HFFc6 (cell line): ENCODE measurements around the gene EIPR1. TPM values are rescaled to one million over a fixed set of nuclear protein-coding genes. Genes with fewer than 3 reads are reported as not detected.

Source experiments
- DNase-seq: peaks from one replicate; pipeline ENCODE4 v3.0.0-alpha.2; 2018
- H3K27ac Mint-ChIP-seq: 2 replicates; pipeline ENCODE4 v1.8.0; 2020; ENCODE audit warnings: mild to moderate bottlenecking, mixed read lengths
- H3K27me3 Mint-ChIP-seq: 2 replicates; pipeline ENCODE4 v1.8.0; 2021; ENCODE audit warnings: mild to moderate bottlenecking, moderate library complexity, mixed read lengths; ENCODE audit not compliant: insufficient read depth
- H3K36me3 Mint-ChIP-seq: 2 replicates; pipeline ENCODE4 v1.8.0; 2021; ENCODE audit warnings: low read depth, mixed read lengths
- H3K4me1 Mint-ChIP-seq: 2 replicates; pipeline ENCODE4 v1.8.0; 2020; ENCODE audit warnings: low read depth, mixed read lengths
- H3K4me3 Mint-ChIP-seq: 2 replicates; pipeline ENCODE4 v1.8.0; 2020; ENCODE audit warnings: mild to moderate bottlenecking, moderate library complexity, mixed read lengths
- H3K9me3 Mint-ChIP-seq: 2 replicates; pipeline ENCODE4 v1.8.0; 2020; ENCODE audit warnings: mild to moderate bottlenecking, mixed read lengths
- total RNA-seq, 6 experiments: library from RNA; stranded (reverse); fragmentation: NEBNext Ultra II Directional; extraction: Animal tissue kit (Norgen Biotek cat#: 25700); gene quantifications; 2 replicates in 1 of 6; 3 replicates in 5 of 6; pipeline ENCODE4 v1.2.3, GENCODE V29; 2021
- TF ChIP-seq, protein P1 (sequence below): fragments of 200-600 bp; sonication (generic); IDR thresholded peaks from 2 replicates; pipeline ENCODE4 v1.5.0; 2021; ENCODE audit warnings: antibody characterized with exemption, mild to moderate bottlenecking

The EIPR1 gene
- total RNA-seq, 6 experiments from 2014 or later = 26.6 to 30.9 (median 28.8) TPM

DNA sequence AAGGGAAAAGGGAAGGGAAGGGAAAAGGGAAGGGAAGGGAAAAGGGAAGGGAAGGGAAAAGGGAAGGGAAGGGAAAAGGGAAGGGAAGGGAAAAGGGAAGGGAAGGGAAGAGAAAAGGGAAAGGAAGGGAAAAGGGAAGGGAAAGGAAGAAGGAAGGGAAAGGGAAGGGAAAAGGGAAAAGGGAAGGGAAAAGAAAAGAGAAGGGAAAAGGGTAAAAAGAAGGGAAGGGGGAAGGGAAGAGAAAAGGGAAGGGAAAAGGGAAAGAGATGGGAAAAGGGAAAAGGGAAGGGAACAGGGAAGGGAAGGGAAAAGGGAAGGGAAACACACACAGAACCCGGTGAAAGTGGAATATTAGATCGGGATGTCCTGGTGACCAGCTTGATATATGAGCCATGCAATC lies 40.8 kb downstream of the EIPR1 start:
- Mint-ChIP-seq H3K4me3 (no peak overlapping the region), H3K27ac (no peak overlapping the region), H3K9me3 (no peaks in the 10 kb centered on the region), H3K36me3 (no peaks in the 10 kb centered on the region; the same call in 1 of the 2 replicates), H3K4me1 (no peaks in the 10 kb centered on the region), H3K27me3 (peaks cover 2% of the 10 kb centered on the region; the same call in 1 of the 2 replicates)
- no peak for DNase-seq
- TF ChIP-seq, protein P1, sequence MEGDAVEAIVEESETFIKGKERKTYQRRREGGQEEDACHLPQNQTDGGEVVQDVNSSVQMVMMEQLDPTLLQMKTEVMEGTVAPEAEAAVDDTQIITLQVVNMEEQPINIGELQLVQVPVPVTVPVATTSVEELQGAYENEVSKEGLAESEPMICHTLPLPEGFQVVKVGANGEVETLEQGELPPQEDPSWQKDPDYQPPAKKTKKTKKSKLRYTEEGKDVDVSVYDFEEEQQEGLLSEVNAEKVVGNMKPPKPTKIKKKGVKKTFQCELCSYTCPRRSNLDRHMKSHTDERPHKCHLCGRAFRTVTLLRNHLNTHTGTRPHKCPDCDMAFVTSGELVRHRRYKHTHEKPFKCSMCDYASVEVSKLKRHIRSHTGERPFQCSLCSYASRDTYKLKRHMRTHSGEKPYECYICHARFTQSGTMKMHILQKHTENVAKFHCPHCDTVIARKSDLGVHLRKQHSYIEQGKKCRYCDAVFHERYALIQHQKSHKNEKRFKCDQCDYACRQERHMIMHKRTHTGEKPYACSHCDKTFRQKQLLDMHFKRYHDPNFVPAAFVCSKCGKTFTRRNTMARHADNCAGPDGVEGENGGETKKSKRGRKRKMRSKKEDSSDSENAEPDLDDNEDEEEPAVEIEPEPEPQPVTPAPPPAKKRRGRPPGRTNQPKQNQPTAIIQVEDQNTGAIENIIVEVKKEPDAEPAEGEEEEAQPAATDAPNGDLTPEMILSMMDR = no peak

DNA sequence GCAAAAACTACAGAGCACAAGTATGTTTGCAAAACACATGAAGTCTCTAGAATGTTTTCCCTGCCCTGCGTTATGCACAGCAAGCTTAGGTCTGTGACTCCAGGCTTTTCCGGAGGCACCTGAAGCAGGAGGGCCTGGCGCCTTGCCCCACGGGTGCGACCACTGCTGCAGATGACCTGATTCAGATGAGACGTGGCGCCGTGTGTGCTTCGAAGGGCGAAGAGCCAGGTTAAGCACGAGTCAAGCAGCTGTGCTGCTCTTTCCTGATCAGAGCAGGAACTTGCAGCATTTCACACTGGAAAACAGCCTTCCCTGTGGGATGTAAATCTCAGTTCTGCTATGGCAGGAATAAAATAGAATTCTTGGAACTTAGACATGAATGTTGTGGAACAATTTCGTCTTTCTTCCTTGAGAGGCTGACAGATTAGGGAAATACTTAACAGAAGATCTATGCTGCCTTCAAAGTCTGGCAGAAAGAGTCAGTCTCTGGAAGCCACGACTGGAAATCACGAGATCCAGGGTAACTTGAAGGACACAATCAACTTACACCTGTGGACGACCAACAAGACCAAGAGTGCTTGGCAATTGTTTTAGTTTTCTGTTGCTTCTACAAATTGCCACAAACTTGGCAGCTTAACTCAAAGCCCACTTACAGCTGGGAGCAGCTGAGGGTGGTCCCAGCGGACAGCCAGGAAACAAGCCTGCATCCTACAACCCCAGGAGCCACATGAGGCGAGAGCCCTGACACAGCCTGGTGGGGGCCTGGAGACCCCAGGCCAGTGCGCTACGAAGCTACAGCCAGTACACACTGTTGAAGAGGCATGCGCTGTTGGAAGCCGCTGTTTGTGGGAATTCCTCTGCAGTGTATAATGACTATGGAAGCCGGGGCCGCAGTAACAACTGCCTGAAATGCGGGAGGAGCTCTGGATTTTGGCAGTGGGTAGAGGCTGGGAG lies 42.9 kb downstream of the EIPR1 start:
- no peaks in the 10 kb centered on the region for H3K4me1 Mint-ChIP-seq
- no peaks in the 10 kb centered on the region for H3K9me3 Mint-ChIP-seq
- peaks cover 5% of the 10 kb centered on the region; the same call in 1 of the 2 replicates for H3K27me3 Mint-ChIP-seq
- TF ChIP-seq, protein P1 = no peak
- H3K27ac Mint-ChIP-seq = no peak overlapping the region
- DNase-seq = no peak
- no peak overlapping the region for H3K4me3 Mint-ChIP-seq
- H3K36me3 Mint-ChIP-seq = peaks cover 12% of the 10 kb centered on the region

DNA sequence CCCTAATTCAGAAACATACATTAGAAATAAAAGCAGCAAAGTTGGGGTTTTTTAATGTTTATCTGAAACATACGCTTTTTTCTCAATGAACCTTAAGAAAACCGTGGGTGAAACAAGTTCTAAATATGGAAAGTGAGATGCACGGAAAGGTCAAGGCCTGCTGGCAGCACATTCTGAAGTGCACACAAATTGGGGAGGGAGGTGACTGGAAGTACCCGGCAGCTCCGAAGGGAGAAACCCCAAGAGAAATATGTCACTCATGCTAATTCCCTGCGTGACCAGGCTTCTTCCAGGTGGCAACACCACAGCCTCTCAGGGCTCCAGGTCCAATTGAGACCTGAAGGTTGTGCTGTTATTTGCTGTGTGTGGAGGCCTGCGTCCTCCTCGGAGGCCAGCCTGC lies 45.5 kb downstream of the EIPR1 start:
- Mint-ChIP-seq H3K27ac (no peak overlapping the region), H3K27me3 (peaks cover 5% of the 10 kb centered on the region; the same call in 1 of the 2 replicates), H3K4me3 (no peak overlapping the region), H3K36me3 (peaks cover 12% of the 10 kb centered on the region), H3K4me1 (no peaks in the 10 kb centered on the region), H3K9me3 (no peaks in the 10 kb centered on the region)
- TF ChIP-seq, protein P1 = no peak
- no peak for DNase-seq

DNA sequence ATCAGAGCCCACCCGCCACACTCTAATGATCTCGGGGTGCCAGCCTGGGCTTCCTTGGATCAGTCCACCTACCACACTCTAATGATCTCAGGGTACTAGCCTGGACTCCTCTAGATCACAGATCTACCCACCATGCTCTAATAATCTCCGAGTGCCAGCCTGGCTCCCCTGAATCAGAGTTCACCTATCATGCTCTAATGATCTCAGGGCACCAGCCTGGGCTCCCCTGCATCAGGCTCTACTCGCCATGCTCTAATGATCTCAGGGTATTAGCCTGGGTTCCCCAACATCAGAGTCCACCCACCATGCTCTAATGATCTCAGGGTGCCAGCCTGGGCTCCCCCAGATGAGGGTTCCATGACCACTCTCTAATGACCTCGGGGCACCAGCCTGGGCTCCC lies 48.1 kb downstream of the EIPR1 start:
- H3K36me3 Mint-ChIP-seq = peaks cover 12% of the 10 kb centered on the region
- DNase-seq = no peak
- H3K9me3 Mint-ChIP-seq = no peaks in the 10 kb centered on the region
- H3K4me3 Mint-ChIP-seq = no peak overlapping the region
- no peak overlapping the region for H3K27ac Mint-ChIP-seq
- TF ChIP-seq, protein P1 = no peak
- no peaks in the 10 kb centered on the region for H3K4me1 Mint-ChIP-seq
- peaks cover 5% of the 10 kb centered on the region; the same call in 1 of the 2 replicates for H3K27me3 Mint-ChIP-seq

DNA sequence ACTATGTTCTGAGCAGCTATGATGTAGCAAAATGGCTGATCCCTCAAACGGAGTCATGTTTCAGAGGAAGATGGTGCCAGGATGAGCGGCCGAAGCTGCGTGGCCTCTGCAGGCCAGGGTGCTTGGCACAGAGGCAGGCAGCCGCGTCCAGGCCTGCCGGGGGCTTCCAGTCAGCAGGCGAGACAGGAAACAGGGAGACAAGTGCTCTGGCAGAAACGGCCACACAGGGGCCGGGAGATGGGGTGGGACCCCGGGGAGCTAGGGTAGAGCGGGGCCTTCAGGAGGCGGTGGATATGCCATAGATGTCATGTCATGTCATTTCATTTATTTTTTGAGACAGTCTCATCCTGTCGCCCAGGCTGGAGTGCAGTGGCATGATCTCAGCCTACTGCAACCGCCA lies 50.7 kb downstream of the EIPR1 start:
- peaks cover 3% of the 10 kb centered on the region for H3K27me3 Mint-ChIP-seq
- no peak overlapping the region for H3K27ac Mint-ChIP-seq
- no peak overlapping the region for H3K4me3 Mint-ChIP-seq
- H3K4me1 Mint-ChIP-seq = no peaks in the 10 kb centered on the region
- H3K36me3 Mint-ChIP-seq = peaks cover 12% of the 10 kb centered on the region
- TF ChIP-seq, protein P1 = no peak
- H3K9me3 Mint-ChIP-seq = no peaks in the 10 kb centered on the region
- DNase-seq = no peak
